H1 (cell line): ENCODE data around the gene DAPK1. TPM values are rescaled to one million over a fixed set of nuclear protein-coding genes. Genes with fewer than 3 reads are reported as not detected.

Source experiments
- ASH2L ChIP-seq: fragments of 200-600, 300-600 bp; sonication (generic); IDR thresholded peaks from one replicate; pipeline ENCODE4 v1.7.1; 2017; ENCODE audit warnings: low read length
- CBX5 ChIP-seq: fragments of 300-800, 300-1000 bp; sonication (generic); IDR thresholded peaks from 2 replicates; pipeline ENCODE4 v1.7.1; 2016; ENCODE audit warnings: antibody characterized with exemption, low read length, low read depth
- CHD1 ChIP-seq: IDR thresholded peaks from 2 replicates; pipeline ENCODE4 v1.6.1; 2012; ENCODE audit warnings: low read depth, low read length, improper control_type of control experiment
- EP300 ChIP-seq, 2 experiments: IDR thresholded peaks; 1 replicate in 1 of 2; 2 replicates in 1 of 2; pipeline ENCODE4 v1.6.1; 2011 to 2012; ENCODE audit warnings: low read depth in 2 of 2, low read length in 2 of 2, mild to moderate bottlenecking in 2 of 2, borderline replicate concordance in 1 of 2, inconsistent platforms in 1 of 2, moderate library complexity in 1 of 2
- POLR2A ChIP-seq, 2 experiments: IDR thresholded peaks; 1 replicate in 1 of 2; 2 replicates in 1 of 2; pipeline ENCODE4 v1.6.1; 2011; ENCODE audit warnings: low read depth in 2 of 2, low read length in 2 of 2, mild to moderate bottlenecking in 2 of 2; ENCODE audit errors: control extremely low read depth in 1 of 2
- RBBP5 ChIP-seq: IDR thresholded peaks from 2 replicates; pipeline ENCODE4 v1.7.1; 2012; ENCODE audit warnings: low read depth, mild to moderate bottlenecking, inconsistent platforms, low read length, moderate library complexity, borderline replicate concordance
- TBP ChIP-seq: IDR thresholded peaks from 2 replicates; pipeline ENCODE4 v1.6.1; 2011; ENCODE audit warnings: low read depth, low read length, improper control_type of control experiment
- TCF12 ChIP-seq: IDR thresholded peaks from 2 replicates; pipeline ENCODE4 v1.6.1; 2011; ENCODE audit warnings: low read depth, mild to moderate bottlenecking, low read length
- polyA plus RNA-seq, 7 experiments: library from polyadenylated mRNA; depleted of rRNA in 3 of 7; stranded (reverse) in 5 of 7; unstranded in 2 of 7; fragments of >200 nt in 5 of 7; fragments of 200-250 nt in 2 of 7; gene quantifications; 1 replicate in 5 of 7; 2 replicates in 1 of 7; 4 replicates in 1 of 7; pipeline versions ENCODE4 v1.2.1 to v1.2.3, GENCODE V29; 2011 to 2013; ENCODE audit warnings: missing spikeins in 2 of 7, mixed read lengths in 2 of 7
- total RNA-seq: library from RNA; stranded (reverse); fragmentation: NEBNext Ultra II Directional; extraction: Animal tissue kit (Norgen Biotek cat#: 25700); gene quantifications from 2 replicates; pipeline ENCODE4 v1.2.1, GENCODE V29; 2021

DAPK1 gene
- total and polyA plus RNA-seq, 2 of the 8 experiments (the other 6 are each of a cell fraction or from before 2014, with no cell fraction given), result 62.4 to 131 TPM

- TF ChIP-seq POLR2A (IDR thresholded peaks at IDR 0.05; ENCODE audit: control extremely low read depth in 1 of 2, low read depth in 2 of 2, low read length in 2 of 2) (no peak), TCF12 (no peak), ASH2L (no peak), CHD1 (no peak), EP300 (IDR thresholded peaks at IDR 0.05; ENCODE audit: borderline replicate concordance in 1 of 2, low read depth in 2 of 2, low read length in 2 of 2) (no peak), TBP (no peak), RBBP5 (no peak), CBX5 (no peak)
Measured at GRCh38 chr9:87564111-87564510, 66.4 kb downstream of the DAPK1 start (continued).
